Measurements from ENCODE around the gene NAALADL1.

DNA sequence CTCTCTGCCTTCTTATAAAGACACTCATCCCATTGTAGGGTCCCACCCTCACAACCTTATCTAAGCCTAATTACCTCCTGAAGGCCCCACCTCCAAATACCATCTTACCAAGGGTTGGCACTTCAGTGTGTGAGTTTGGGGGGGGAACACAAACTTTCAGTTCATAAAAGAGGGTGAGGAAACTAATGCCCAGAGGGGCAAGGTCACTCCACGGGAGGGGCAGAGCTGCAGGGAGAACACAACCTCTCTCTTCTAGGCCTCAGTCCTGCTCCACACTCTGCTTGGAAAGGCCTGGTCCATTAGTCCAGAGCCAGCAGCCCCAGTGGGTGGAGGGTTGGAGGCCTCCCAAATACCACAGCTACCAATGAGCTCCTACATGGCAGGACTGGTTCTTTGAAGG lies 58.9 kb downstream of the NAALADL1 start:
- TF ChIP-seq CTCF (IDR thresholded peaks at IDR 0.05) (no peak), EP300 (IDR thresholded peaks at IDR 0.05) (no peak)

Measured in suprapubic skin (tissue), 3 donors.